C4-2B (cell line): ENCODE results near the gene RASGRF2.

Experiments
- ZFX ChIP-seq: fragments of 450-650 bp; IDR thresholded peaks from 2 replicates; pipeline ENCODE4 v1.6.1; 2017
- TF ChIP-seq, protein P1 (sequence below): fragments of 450-650 bp; conservative IDR thresholded peaks from 2 replicates; pipeline ENCODE4 v1.5.1; 2017; ENCODE audit warnings: mild to moderate bottlenecking

- TF ChIP-seq, protein P1, sequence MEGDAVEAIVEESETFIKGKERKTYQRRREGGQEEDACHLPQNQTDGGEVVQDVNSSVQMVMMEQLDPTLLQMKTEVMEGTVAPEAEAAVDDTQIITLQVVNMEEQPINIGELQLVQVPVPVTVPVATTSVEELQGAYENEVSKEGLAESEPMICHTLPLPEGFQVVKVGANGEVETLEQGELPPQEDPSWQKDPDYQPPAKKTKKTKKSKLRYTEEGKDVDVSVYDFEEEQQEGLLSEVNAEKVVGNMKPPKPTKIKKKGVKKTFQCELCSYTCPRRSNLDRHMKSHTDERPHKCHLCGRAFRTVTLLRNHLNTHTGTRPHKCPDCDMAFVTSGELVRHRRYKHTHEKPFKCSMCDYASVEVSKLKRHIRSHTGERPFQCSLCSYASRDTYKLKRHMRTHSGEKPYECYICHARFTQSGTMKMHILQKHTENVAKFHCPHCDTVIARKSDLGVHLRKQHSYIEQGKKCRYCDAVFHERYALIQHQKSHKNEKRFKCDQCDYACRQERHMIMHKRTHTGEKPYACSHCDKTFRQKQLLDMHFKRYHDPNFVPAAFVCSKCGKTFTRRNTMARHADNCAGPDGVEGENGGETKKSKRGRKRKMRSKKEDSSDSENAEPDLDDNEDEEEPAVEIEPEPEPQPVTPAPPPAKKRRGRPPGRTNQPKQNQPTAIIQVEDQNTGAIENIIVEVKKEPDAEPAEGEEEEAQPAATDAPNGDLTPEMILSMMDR: no peak
- no peak for TF ChIP-seq ZFX
Measured at GRCh38 chr5:81225463-81225862, 265.3 kb downstream of the RASGRF2 start.
